ENCODE data around the gene TEDDM1. TPM values are rescaled to one million over a fixed set of nuclear protein-coding genes. Genes with fewer than 3 reads are reported as not detected.
"Not testable (repeated sequence)": the region's sequence is repeated elsewhere in the genome, so short reads cannot be mapped to it uniquely, and the experiment has no call there.

The TEDDM1 gene
- total RNA-seq, 4 donors from 2014 or later: not detected

GRCh38 chr1:182383037-182383661 is 17.3 kb downstream of the TEDDM1 start:
- WGBS, 2 donors: 87 to 91% methylated on average over 4 of the region's 4 CpGs
- peak in 1 of 2 donors; percentile 69 for DNase-seq (ENCODE audit: low spot score in 2 of 2)
- H3K4me3 ChIP-seq (ENCODE audit: low read depth, poor library complexity, severe bottlenecking): no peak overlapping the region
- no peak for TF ChIP-seq POLR2A (IDR thresholded peaks at IDR 0.05)
- TF ChIP-seq, protein P1, sequence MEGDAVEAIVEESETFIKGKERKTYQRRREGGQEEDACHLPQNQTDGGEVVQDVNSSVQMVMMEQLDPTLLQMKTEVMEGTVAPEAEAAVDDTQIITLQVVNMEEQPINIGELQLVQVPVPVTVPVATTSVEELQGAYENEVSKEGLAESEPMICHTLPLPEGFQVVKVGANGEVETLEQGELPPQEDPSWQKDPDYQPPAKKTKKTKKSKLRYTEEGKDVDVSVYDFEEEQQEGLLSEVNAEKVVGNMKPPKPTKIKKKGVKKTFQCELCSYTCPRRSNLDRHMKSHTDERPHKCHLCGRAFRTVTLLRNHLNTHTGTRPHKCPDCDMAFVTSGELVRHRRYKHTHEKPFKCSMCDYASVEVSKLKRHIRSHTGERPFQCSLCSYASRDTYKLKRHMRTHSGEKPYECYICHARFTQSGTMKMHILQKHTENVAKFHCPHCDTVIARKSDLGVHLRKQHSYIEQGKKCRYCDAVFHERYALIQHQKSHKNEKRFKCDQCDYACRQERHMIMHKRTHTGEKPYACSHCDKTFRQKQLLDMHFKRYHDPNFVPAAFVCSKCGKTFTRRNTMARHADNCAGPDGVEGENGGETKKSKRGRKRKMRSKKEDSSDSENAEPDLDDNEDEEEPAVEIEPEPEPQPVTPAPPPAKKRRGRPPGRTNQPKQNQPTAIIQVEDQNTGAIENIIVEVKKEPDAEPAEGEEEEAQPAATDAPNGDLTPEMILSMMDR (IDR thresholded peaks at IDR 0.05): no peak
- intact Hi-C loops (cut with DNase I; ENCODE audit: low total_unique reads): no loop called here

- 85% methylated on average over 9 of the region's 9 CpGs for WGBS, 2 donors
Measured at GRCh38 chr1:182381962-182382819, 18.3 kb downstream of the TEDDM1 start.

GRCh38 chr1:182380199-182380598 is 20.3 kb downstream of the TEDDM1 start:
- WGBS, 2 donors: 78 to 84% methylated on average over 4 of the region's 4 CpGs
- TF ChIP-seq, protein P1 (IDR thresholded peaks at IDR 0.05): no peak
- TF ChIP-seq POLR2A (IDR thresholded peaks at IDR 0.05): no peak
- H3K4me3 ChIP-seq (ENCODE audit: low read depth, poor library complexity, severe bottlenecking): no peak overlapping the region
- intact Hi-C loops (cut with DNase I; ENCODE audit: low total_unique reads): no loop called here
- peak in 1 of 2 donors; percentile 66 for DNase-seq (ENCODE audit: low spot score in 2 of 2)

More at GRCh38 chr1:182381962-182382819, 18.3 kb downstream of the TEDDM1 start:
- DNase-seq (ENCODE audit: low spot score in 2 of 2): peak in 1 of 2 donors; percentile 78
- intact Hi-C loops (cut with DNase I; ENCODE audit: low total_unique reads): no loop called here
- TF ChIP-seq, protein P1 (IDR thresholded peaks at IDR 0.05): no peak
- no peak for TF ChIP-seq POLR2A (IDR thresholded peaks at IDR 0.05)
- H3K4me3 ChIP-seq (ENCODE audit: low read depth, poor library complexity, severe bottlenecking): no peak overlapping the region

- H3K4me3 ChIP-seq (ENCODE audit: low read depth, poor library complexity, severe bottlenecking); intact Hi-C loops (cut with DNase I; ENCODE audit: low total_unique reads): not testable (repeated sequence)
- 69 to 75% methylated on average over 7 of the region's 7 CpGs for WGBS, 2 donors
- DNase-seq (ENCODE audit: low spot score in 2 of 2): peak in 1 of 2 donors; percentile 79
Measured at GRCh38 chr1:182379781-182380180, 20.7 kb downstream of the TEDDM1 start.

GRCh38 chr1:182376936-182377574 is 23.4 kb downstream of the TEDDM1 start:
- H3K4me3 ChIP-seq (ENCODE audit: low read depth, poor library complexity, severe bottlenecking): no peak overlapping the region
- no peak for TF ChIP-seq POLR2A (IDR thresholded peaks at IDR 0.05)
- no peak for DNase-seq (ENCODE audit: low spot score in 2 of 2)
- intact Hi-C loops (cut with DNase I; ENCODE audit: low total_unique reads): no loop called here

GRCh38 chr1:182374101-182374834 is 26.2 kb downstream of the TEDDM1 start:
- intact Hi-C loops (cut with DNase I; ENCODE audit: low total_unique reads): no loop called here
- 59 to 60% methylated on average over 5 of the region's 5 CpGs for WGBS, 2 donors

More at GRCh38 chr1:182374101-182374834, 26.2 kb downstream of the TEDDM1 start:
- peak in 1 of 2 donors; percentile 64 for DNase-seq (ENCODE audit: low spot score in 2 of 2)
- TF ChIP-seq POLR2A (IDR thresholded peaks at IDR 0.05): no peak
- TF ChIP-seq, protein P1 (IDR thresholded peaks at IDR 0.05): no peak
- no peak overlapping the region for H3K4me3 ChIP-seq (ENCODE audit: low read depth, poor library complexity, severe bottlenecking)
